Sigmoid colon (tissue), 4 donors: ENCODE data around the gene HOXA5.

Source experiments
- CTCF ChIP-seq, 4 experiments: fragments of 450-650 bp in 3 of 4; fragments of 200-600 bp in 1 of 4; IDR thresholded peaks; one replicate each; pipeline ENCODE4 v1.5.1; 2016 to 2019; ENCODE audit warnings: antibody characterized with exemption in 4 of 4, mild to moderate bottlenecking in 3 of 4, moderate library complexity in 2 of 4
- EP300 ChIP-seq, 4 donors: sonication (generic); formaldehyde crosslinking; IDR thresholded peaks; one replicate each; pipeline ENCODE4 v1.6.1; 2017; ENCODE audit warnings: antibody characterized with exemption in 4 of 4
- POLR2A ChIP-seq, 2 donors: fragments of 450-650 bp; IDR thresholded peaks; one replicate each; pipeline ENCODE4 v1.6.1; 2016; ENCODE audit warnings: antibody characterized with exemption in 2 of 2, mild to moderate bottlenecking in 2 of 2, moderate library complexity in 2 of 2
- POLR2AphosphoS5 ChIP-seq, 4 donors: sonication (generic); formaldehyde crosslinking; IDR thresholded peaks; one replicate each; pipeline ENCODE4 v1.6.1; 2017; ENCODE audit warnings: antibody characterized with exemption in 4 of 4

GRCh38 chr7:27174874-27175625 lies 31.6 kb upstream of the HOXA5 start:
- TF ChIP-seq POLR2A (IDR thresholded peaks at IDR 0.05) (peak; percentile 55 to 77), CTCF (IDR thresholded peaks at IDR 0.05) (no peak), EP300 (IDR thresholded peaks at IDR 0.05) (no peak), POLR2AphosphoS5 (IDR thresholded peaks at IDR 0.05) (peak; percentile 71 to 85 (median 78))
